ENCODE data around the gene COPS8.

Gene COPS8

DNA sequence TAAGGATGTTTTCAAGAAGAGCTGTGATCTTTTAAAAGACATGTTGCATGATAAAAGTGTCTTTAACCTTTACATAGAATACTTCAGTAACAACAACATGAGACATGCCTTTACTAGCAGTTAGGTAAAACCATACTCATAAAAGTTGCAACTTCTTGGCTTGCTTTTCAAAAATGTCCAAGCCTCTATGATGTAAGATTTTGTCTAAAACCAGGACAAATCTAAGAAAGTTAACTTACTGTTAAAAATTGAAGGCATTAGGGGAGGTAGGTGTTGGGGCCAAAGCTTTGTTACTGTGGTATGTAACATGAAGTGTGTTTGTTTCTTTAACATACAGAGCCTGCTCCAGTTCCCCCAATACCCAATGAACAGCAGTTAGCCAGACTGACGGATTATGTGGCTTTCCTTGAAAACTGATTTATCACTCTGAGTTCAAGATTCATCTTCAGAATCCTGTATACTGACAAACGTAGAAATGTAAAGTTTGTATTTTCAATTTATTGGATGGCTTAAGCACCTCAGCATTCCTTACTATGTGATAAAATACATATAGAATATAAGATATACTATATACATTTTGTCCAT is 11.7 kb downstream of the COPS8 start:
- TF ChIP-seq, protein P1, sequence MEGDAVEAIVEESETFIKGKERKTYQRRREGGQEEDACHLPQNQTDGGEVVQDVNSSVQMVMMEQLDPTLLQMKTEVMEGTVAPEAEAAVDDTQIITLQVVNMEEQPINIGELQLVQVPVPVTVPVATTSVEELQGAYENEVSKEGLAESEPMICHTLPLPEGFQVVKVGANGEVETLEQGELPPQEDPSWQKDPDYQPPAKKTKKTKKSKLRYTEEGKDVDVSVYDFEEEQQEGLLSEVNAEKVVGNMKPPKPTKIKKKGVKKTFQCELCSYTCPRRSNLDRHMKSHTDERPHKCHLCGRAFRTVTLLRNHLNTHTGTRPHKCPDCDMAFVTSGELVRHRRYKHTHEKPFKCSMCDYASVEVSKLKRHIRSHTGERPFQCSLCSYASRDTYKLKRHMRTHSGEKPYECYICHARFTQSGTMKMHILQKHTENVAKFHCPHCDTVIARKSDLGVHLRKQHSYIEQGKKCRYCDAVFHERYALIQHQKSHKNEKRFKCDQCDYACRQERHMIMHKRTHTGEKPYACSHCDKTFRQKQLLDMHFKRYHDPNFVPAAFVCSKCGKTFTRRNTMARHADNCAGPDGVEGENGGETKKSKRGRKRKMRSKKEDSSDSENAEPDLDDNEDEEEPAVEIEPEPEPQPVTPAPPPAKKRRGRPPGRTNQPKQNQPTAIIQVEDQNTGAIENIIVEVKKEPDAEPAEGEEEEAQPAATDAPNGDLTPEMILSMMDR (IDR thresholded peaks at IDR 0.05; ENCODE audit: control extremely low read depth, extremely low read depth, low read depth, missing control alignments), result no peak
- ChIA-PET POLR2A (no interaction called here), CTCF (interaction anchor here (4.0 kb wide), 1 partner anchor 11 kb away, joined by 18 read pairs; the partner anchor contains the start of gene COPS8)
- DNase-seq (ENCODE audit: extremely low spot score), result no peak

DNA sequence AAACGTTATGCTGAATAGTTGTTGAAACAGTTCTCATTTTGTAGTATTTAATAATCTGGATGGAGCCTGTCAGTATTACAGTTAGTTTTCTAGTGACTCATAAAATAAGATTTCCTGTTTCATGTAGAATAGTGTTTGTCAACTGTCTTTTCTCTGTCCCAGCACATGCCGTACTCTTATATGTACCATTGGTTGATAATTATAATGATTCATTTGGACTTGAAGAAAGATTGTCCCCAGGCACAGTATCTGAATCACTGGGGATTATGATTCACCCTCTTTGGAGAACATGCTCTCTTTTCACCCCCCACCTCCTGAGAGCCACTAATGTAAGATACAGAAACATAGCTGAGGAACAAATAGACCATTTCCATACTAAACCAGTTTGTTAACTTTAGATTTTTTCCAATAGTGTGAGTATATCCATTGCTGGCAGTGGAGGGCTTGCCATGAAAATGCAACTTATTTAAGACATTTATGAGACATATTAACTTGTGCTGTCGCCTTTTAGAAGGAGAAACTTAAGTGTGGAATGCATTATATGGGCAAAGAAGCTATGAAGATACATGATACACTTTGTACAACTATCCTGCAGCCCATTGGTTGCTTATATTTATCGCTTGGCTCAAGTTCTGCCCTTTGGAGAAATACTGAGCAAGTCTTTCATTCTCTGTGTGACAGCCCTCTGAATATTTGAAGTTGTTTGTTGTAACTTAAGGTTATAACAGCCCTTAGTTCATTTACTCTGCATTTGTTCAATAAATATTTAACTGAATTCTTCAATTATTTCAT is 12.4 kb downstream of the COPS8 start:
- ChIA-PET POLR2A (no interaction called here), CTCF (interaction anchor here (4.0 kb wide), 1 partner anchor 12 kb away, joined by 18 read pairs; the partner anchor contains the start of gene COPS8)
- no peak for DNase-seq (ENCODE audit: extremely low spot score)
- TF ChIP-seq, protein P1 (IDR thresholded peaks at IDR 0.05; ENCODE audit: control extremely low read depth, extremely low read depth, low read depth, missing control alignments), result no peak

DNA sequence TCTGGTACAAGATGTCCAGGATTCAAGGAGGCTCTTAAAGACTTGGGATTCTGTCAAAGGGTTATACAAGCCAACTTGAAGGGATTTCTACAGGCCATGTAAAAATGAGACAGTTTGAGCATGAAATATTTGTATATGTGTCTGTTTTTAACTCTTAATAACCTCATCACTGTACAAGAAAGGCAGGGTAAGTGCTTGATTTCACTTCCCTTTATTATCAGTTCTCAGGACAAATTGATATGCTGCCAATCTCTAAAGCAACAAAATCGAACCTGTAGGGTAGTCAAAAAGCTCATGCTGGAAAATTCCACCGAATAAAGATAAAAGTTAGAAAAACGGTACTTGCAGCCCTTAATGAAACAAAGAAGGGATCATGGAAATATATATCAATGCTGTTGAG is 14.1 kb downstream of the COPS8 start:
- TF ChIP-seq, protein P1 (IDR thresholded peaks at IDR 0.05; ENCODE audit: control extremely low read depth, extremely low read depth, low read depth, missing control alignments), result no peak
- no peak for DNase-seq (ENCODE audit: extremely low spot score)
- POLR2A ChIA-PET, result no interaction called here
- CTCF ChIA-PET, result no interaction called here

DNA sequence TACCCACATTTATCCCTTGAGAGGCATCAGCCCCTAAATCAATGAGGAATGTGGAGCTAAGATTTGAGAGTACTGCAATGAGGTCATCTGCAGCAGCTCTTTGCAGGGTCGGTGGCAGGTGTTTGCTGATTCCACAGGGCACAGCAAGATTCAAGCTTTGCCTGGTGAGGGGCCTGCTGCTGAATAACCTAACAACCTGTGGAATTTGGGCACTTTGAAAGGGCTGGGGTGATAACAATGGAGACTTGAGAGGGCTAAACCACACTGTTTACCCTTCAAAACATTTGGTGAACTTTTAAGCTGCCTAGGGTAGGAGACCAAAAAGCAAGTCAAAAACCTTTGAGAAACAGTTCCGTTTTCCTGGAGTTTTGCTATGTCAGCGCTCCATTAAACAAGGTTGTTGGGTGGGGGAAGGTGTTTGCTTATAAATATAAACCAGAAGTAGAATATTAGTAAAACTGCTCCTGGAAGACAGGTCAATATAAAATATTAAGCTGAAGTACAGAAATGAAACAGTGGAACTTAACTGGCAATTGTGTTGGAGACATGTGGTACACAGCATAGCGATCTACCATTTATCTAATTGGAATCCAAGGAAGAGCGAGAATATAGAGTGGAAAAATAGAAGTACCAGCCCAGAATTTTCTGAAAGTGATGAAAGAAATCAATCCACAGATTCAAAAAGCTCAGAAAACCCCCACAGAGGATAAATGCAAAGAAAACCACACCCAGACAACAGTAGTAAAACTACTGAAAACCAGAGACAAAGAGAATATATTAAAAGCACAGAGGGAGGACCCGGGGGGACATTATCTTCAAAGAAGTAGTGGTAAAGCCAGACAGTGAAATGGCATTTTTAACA is 15.7 kb downstream of the COPS8 start:
- ChIA-PET POLR2A (no interaction called here), CTCF (interaction anchor here (0.8 to 1.0 kb wide), 2 partner anchors 12 to 21 kb away, joined by 3 read pairs; no protein-coding TSS in a partner anchor)
- DNase-seq (ENCODE audit: extremely low spot score), result no peak
- TF ChIP-seq, protein P1 (IDR thresholded peaks at IDR 0.05; ENCODE audit: control extremely low read depth, extremely low read depth, low read depth, missing control alignments), result no peak

DNA sequence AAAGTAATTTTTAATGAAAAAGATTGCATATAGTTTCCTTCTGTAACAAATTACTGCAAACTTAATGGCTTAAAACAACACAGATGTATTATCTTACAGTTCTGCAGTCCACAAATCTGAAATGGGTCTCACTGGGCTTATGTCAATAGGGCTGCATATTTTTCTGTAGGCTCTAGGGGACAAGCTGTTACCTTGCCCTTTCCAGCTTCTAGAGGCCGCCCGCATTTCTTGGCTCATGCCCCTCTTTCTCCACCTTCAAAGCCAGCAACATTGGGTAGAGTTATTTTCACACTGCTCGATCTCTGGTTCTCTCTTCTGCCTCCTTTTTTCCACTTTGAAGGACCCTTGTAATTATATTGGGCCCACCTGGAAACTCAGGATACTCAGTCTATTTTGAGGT is 16.7 kb downstream of the COPS8 start:
- TF ChIP-seq, protein P1 (IDR thresholded peaks at IDR 0.05; ENCODE audit: control extremely low read depth, extremely low read depth, low read depth, missing control alignments), result no peak
- POLR2A ChIA-PET, result no interaction called here

DNA sequence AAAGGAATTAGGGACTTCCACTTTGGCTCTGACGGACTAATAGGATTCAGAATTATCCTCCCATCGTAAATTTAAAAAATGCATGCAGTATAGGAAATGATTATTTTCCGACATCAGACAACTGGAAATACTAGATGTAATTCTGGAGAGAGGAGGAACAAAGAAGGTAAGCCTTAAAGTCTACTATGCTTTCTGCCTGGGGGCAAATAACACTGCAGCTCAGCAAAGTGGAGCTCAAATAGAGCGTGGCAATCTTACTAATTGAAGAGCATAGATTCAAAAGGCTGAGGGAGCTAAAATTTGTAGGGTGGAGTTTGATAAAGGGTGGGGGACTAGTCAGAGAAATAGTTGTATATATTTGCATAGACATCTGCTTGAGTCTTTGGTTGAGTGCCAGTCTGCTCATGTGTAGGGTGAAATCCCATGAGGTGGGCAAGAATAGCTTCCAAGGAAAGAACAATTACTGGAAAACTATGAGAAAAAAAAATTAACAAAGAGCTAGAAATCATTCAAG is 23.8 kb downstream of the COPS8 start:
- DNase-seq (ENCODE audit: extremely low spot score), result no peak
- ChIA-PET CTCF (interaction anchor here (1.8 kb wide), 1 partner anchor 12 kb away, joined by 5 read pairs; no protein-coding TSS in a partner anchor), POLR2A (no interaction called here)
- TF ChIP-seq, protein P1 (IDR thresholded peaks at IDR 0.05; ENCODE audit: control extremely low read depth, extremely low read depth, low read depth, missing control alignments), result no peak

More for the DNA sequence above, 16.7 kb downstream of the COPS8 start:
- DNase-seq (ENCODE audit: extremely low spot score), result no peak
- CTCF ChIA-PET, result no interaction called here
